ENCODE results near the gene TRIP4.

GRCh38 chr15:64381000-64381751 is 6.5 kb upstream of the TRIP4 start, which contains the start of gene PCLAF:
- TF ChIP-seq, protein P1, sequence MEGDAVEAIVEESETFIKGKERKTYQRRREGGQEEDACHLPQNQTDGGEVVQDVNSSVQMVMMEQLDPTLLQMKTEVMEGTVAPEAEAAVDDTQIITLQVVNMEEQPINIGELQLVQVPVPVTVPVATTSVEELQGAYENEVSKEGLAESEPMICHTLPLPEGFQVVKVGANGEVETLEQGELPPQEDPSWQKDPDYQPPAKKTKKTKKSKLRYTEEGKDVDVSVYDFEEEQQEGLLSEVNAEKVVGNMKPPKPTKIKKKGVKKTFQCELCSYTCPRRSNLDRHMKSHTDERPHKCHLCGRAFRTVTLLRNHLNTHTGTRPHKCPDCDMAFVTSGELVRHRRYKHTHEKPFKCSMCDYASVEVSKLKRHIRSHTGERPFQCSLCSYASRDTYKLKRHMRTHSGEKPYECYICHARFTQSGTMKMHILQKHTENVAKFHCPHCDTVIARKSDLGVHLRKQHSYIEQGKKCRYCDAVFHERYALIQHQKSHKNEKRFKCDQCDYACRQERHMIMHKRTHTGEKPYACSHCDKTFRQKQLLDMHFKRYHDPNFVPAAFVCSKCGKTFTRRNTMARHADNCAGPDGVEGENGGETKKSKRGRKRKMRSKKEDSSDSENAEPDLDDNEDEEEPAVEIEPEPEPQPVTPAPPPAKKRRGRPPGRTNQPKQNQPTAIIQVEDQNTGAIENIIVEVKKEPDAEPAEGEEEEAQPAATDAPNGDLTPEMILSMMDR (conservative IDR thresholded peaks at IDR 0.05 in 1 of 2, IDR thresholded peaks at IDR 0.05 in 1 of 2; ENCODE audit: low read depth in 1 of 2, low read length in 2 of 2): no peak
- TF ChIP-seq EZH2 (IDR thresholded peaks at IDR 0.05; ENCODE audit: low read length, missing control alignments): no peak

Data from fibroblast of lung (primary cell).